HG02798 (cell line): ENCODE data around the gene HOXA10.

Experiments
- ATAC-seq: cut with Tn5 transposase; IDR thresholded peaks from one replicate; pipeline ENCODE4 v1.9.1; 2021; ENCODE audit warnings: mild to moderate bottlenecking; ENCODE audit not compliant: unreplicated experiment, poor library complexity

HOXA10 gene

GRCh38 chr7:27203964-27204594, 30.0 kb upstream of the HOXA10 start:
- ATAC-seq: no peak

- no peak for ATAC-seq
Observed at GRCh38 chr7:27203365-27203953, 29.3 kb upstream of the HOXA10 start.

GRCh38 chr7:27202862-27203134, 28.7 kb upstream of the HOXA10 start:
- ATAC-seq: no peak

GRCh38 chr7:27202018-27202861, 28.1 kb upstream of the HOXA10 start:
- ATAC-seq: no peak

GRCh38 chr7:27201580-27202017, 27.5 kb upstream of the HOXA10 start:
- no peak for ATAC-seq

- no peak for ATAC-seq
Observed at GRCh38 chr7:27200761-27201579, 26.9 kb upstream of the HOXA10 start.

- ATAC-seq: peak; percentile 77
Observed at GRCh38 chr7:27199849-27200760, 26.0 kb upstream of the HOXA10 start, which contains the start of gene HOXA13. HOXA13 (minus strand) TSS chr7:27200091; CDS start chr7:27200077, 14 bp downstream.

- ATAC-seq: peak; percentile 8
Observed at GRCh38 chr7:27198871-27199801, 25.0 kb upstream of the HOXA10 start.

GRCh38 chr7:27198138-27198841, 24.2 kb upstream of the HOXA10 start:
- ATAC-seq: no peak

GRCh38 chr7:27197137-27198042, 23.3 kb upstream of the HOXA10 start:
- no peak for ATAC-seq

- no peak for ATAC-seq
Observed at GRCh38 chr7:27196287-27196767, 22.2 kb upstream of the HOXA10 start.

- ATAC-seq: no peak
Observed at GRCh38 chr7:27194686-27195379, 20.7 kb upstream of the HOXA10 start.

- ATAC-seq: no peak
Observed at GRCh38 chr7:27194002-27194352, 19.9 kb upstream of the HOXA10 start.

- ATAC-seq: no peak
Observed at GRCh38 chr7:27193335-27194001, 19.3 kb upstream of the HOXA10 start.

GRCh38 chr7:27192546-27193334, 18.6 kb upstream of the HOXA10 start:
- ATAC-seq: no peak
